SU-DHL-6 (cell line): ENCODE data around the gene BMP3.

Experiments used
- H2AFZ ChIP-seq: fragments of 200-600 bp; sonication (generic); 2 replicates; pipeline ENCODE4 v1.6.1; 2014; ENCODE audit warnings: low read depth, mild to moderate bottlenecking, moderate library complexity, mixed read lengths, antibody characterized with exemption, low read length; ENCODE audit not compliant: severe bottlenecking
- H3F3A ChIP-seq: fragments of 200-600 bp; shearing (Covaris generic); 2 replicates; pipeline ENCODE4 v1.6.0; 2016; ENCODE audit warnings: antibody characterized with exemption, mild to moderate bottlenecking; ENCODE audit not compliant: insufficient read depth
- H3K27ac ChIP-seq: fragments of 200-600 bp; sonication (generic); 2 replicates; pipeline ENCODE4 v1.5.1; 2016; ENCODE audit warnings: low read depth, mild to moderate bottlenecking, low read length, moderate library complexity, mixed read lengths
- H3K27me3 ChIP-seq: fragments of 200-600 bp; sonication (generic), shearing (Covaris generic); 2 replicates; pipeline ENCODE4 v1.6.0; 2014; ENCODE audit warnings: mild to moderate bottlenecking, low read length
- H3K36me3 ChIP-seq: fragments of 200-600 bp; sonication (generic); 2 replicates; pipeline ENCODE4 v1.6.1; 2014; ENCODE audit warnings: mild to moderate bottlenecking, low read length, mixed read lengths
- H3K4me2 ChIP-seq: fragments of 300-600, 200-600 bp; shearing (Covaris generic), sonication (generic); 2 replicates; pipeline ENCODE4 v1.6.0; 2014; ENCODE audit warnings: low read length, low read depth, mild to moderate bottlenecking; ENCODE audit not compliant: poor library complexity, severe bottlenecking
- H3K4me3 ChIP-seq: fragments of 200-600 bp; sonication (generic); 2 replicates; pipeline ENCODE4 v1.5.1; 2014; ENCODE audit warnings: antibody characterized with exemption, low read length, mild to moderate bottlenecking, mixed read lengths; ENCODE audit not compliant: insufficient read depth, poor library complexity, severe bottlenecking
- H3K79me2 ChIP-seq: fragments of 200-600 bp; sonication (generic); 2 replicates; pipeline ENCODE4 v1.6.1; 2014; ENCODE audit warnings: mild to moderate bottlenecking, low read length, moderate library complexity; ENCODE audit not compliant: insufficient read depth
- H3K9ac ChIP-seq: fragments of 200-600 bp; sonication (generic); 2 replicates; pipeline ENCODE4 v1.7.0; 2014; ENCODE audit warnings: mild to moderate bottlenecking, low read length
- H3K9me2 ChIP-seq: fragments of 200-600 bp; sonication (generic); replicated peaks from 2 replicates; pipeline ENCODE4 v1.6.1; 2014; ENCODE audit warnings: low read length; ENCODE audit not compliant: insufficient read depth
- H3K9me3 ChIP-seq: fragments of 200-600 bp; sonication (generic); 2 replicates; pipeline ENCODE4 v1.6.1; 2014; ENCODE audit warnings: low read length, mixed read lengths; ENCODE audit not compliant: insufficient read depth
- H4K20me1 ChIP-seq: fragments of 200-600 bp; sonication (generic); 2 replicates; pipeline ENCODE4 v1.6.1; 2014; ENCODE audit warnings: low read depth, mild to moderate bottlenecking, antibody characterized with exemption, low read length, moderate library complexity, mixed read lengths
- EZH2phosphoT487 ChIP-seq: fragments of 200-600 bp; sonication (generic), shearing (Covaris generic); conservative IDR thresholded peaks from 2 replicates; pipeline ENCODE4 v1.6.1; 2018; ENCODE audit warnings: mild to moderate bottlenecking, antibody characterized with exemption, low read length, moderate library complexity, mixed read lengths
- TF ChIP-seq, protein P1 (sequence below): fragments of 200-600 bp; sonication (generic); IDR thresholded peaks from one replicate; pipeline ENCODE4 v1.5.1; 2017; ENCODE audit warnings: antibody characterized with exemption, mild to moderate bottlenecking, low read length, moderate library complexity; ENCODE audit not compliant: insufficient read depth, poor library complexity, severe bottlenecking

Gene BMP3

DNA sequence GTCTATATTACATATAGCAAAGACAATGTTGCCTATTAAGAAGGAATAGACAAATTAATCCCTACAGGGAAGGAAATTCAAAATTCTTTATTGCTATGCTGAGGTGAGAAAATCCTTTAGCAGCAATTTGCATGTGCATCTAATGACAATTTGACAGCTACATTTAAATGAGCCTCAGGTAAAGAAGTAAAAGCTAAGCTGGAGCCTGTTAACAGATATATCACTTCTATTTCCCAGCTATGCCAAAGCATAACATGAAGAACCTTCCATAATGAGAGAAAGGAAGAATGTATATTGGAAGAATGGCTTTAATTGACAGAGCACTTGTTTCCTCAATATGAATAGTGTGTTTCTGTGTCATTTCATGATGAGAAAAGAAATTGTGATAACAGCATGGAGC, 71.6 kb downstream of the BMP3 start:
- Histone ChIP-seq H3F3A (no peaks in the 10 kb centered on the region), H3K4me2 (no peak overlapping the region), H3K27me3 (no peaks in the 10 kb centered on the region), H3K36me3 (no peaks in the 10 kb centered on the region), H3K4me3 (no peak overlapping the region), H4K20me1 (no peaks in the 10 kb centered on the region), H3K79me2 (no peaks in the 10 kb centered on the region), H3K27ac (no peak overlapping the region), H2AFZ (no peak overlapping the region), H3K9me3 (no peaks in the 10 kb centered on the region), H3K9ac (no peak overlapping the region), H3K9me2 (no peaks in the 10 kb centered on the region)
- no peak for TF ChIP-seq EZH2phosphoT487
- TF ChIP-seq, protein P1, sequence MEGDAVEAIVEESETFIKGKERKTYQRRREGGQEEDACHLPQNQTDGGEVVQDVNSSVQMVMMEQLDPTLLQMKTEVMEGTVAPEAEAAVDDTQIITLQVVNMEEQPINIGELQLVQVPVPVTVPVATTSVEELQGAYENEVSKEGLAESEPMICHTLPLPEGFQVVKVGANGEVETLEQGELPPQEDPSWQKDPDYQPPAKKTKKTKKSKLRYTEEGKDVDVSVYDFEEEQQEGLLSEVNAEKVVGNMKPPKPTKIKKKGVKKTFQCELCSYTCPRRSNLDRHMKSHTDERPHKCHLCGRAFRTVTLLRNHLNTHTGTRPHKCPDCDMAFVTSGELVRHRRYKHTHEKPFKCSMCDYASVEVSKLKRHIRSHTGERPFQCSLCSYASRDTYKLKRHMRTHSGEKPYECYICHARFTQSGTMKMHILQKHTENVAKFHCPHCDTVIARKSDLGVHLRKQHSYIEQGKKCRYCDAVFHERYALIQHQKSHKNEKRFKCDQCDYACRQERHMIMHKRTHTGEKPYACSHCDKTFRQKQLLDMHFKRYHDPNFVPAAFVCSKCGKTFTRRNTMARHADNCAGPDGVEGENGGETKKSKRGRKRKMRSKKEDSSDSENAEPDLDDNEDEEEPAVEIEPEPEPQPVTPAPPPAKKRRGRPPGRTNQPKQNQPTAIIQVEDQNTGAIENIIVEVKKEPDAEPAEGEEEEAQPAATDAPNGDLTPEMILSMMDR: no peak

GRCh38 chr4:81106150-81106549, 75.6 kb downstream of the BMP3 start:
- H2AFZ ChIP-seq: no peak overlapping the region
- no peaks in the 10 kb centered on the region for H4K20me1 ChIP-seq
- H3K9me2 ChIP-seq: no peaks in the 10 kb centered on the region
- H3K4me2 ChIP-seq: no peak overlapping the region
- H3K4me3 ChIP-seq: no peak overlapping the region
- H3K79me2 ChIP-seq: no peaks in the 10 kb centered on the region
- no peaks in the 10 kb centered on the region for H3K27me3 ChIP-seq
- H3K9me3 ChIP-seq: no peaks in the 10 kb centered on the region
- no peaks in the 10 kb centered on the region for H3K36me3 ChIP-seq
- no peak for TF ChIP-seq EZH2phosphoT487
- TF ChIP-seq, protein P1: no peak
- H3K9ac ChIP-seq: no peak overlapping the region
- H3F3A ChIP-seq: no peaks in the 10 kb centered on the region
- no peak overlapping the region for H3K27ac ChIP-seq
